ENCODE results near the gene SLC8A2. TPM values are rescaled to one million over a fixed set of nuclear protein-coding genes. Genes with fewer than 3 reads are reported as not detected.
A peak's percentile ranks its signal among the peaks of the same experiment; 100 is the strongest.

The SLC8A2 gene
- total RNA-seq, 1 experiment from 2014 or later = 11.3 TPM

DNA sequence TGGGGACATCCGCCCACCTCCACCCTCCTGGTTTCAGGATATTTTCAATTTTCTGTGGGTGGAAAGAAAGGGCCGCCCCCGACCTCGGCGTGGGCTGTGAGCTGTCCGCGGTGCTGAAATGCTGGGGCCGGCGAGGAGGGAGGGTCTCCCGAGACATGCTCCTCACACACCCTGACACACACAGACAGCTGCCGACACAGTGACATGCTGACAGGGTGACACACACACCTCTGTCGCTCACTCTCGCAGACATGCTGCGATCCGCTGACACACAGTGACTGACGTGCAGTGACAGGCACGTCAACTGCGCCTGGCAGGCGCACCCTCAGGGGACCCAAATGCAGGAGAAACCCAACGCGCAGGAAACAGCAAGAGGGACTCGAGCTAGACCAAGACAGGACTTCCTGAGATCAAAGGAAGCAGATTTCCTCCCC lies 27.3 kb downstream of the SLC8A2 start:
- no peak overlapping the region for H2BK12ac ChIP-seq (ENCODE audit: insufficient read length, low read depth, low read length)
- H2AFZ ChIP-seq (ENCODE audit: low read length) = no peak overlapping the region
- no peaks in the 10 kb centered on the region; the same call in 1 of the 2 replicates for H3K27me3 ChIP-seq (ENCODE audit: insufficient read depth, low read length)
- H3K79me2 ChIP-seq (ENCODE audit: insufficient read depth, low read length) = no peaks in the 10 kb centered on the region
- H3K9me3 Mint-ChIP-seq = no peaks in the 10 kb centered on the region; a peak in 3 of 5 replicates
- H3K27me3 Mint-ChIP-seq (ENCODE audit: low read depth) = peaks cover 60% of the 10 kb centered on the region
- H3K23me2 ChIP-seq (ENCODE audit: insufficient read length, low read depth, low read length, poor library complexity, severe bottlenecking) = peaks cover 13% of the 10 kb centered on the region
- H2BK20ac ChIP-seq (ENCODE audit: low read depth, low read length, poor library complexity, severe bottlenecking) = no peak overlapping the region
- H3K4me1 ChIP-seq (ENCODE audit: insufficient read depth, low read length) = peaks cover 10% of the 10 kb centered on the region; the same call in 1 of the 2 replicates
- TF ChIP-seq, protein P1, sequence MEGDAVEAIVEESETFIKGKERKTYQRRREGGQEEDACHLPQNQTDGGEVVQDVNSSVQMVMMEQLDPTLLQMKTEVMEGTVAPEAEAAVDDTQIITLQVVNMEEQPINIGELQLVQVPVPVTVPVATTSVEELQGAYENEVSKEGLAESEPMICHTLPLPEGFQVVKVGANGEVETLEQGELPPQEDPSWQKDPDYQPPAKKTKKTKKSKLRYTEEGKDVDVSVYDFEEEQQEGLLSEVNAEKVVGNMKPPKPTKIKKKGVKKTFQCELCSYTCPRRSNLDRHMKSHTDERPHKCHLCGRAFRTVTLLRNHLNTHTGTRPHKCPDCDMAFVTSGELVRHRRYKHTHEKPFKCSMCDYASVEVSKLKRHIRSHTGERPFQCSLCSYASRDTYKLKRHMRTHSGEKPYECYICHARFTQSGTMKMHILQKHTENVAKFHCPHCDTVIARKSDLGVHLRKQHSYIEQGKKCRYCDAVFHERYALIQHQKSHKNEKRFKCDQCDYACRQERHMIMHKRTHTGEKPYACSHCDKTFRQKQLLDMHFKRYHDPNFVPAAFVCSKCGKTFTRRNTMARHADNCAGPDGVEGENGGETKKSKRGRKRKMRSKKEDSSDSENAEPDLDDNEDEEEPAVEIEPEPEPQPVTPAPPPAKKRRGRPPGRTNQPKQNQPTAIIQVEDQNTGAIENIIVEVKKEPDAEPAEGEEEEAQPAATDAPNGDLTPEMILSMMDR (conservative IDR thresholded peaks at IDR 0.05) = no peak
- H3K79me1 ChIP-seq (ENCODE audit: insufficient read depth, low read depth, low read length, poor library complexity, severe bottlenecking) = no peaks in the 10 kb centered on the region
- no peak overlapping the region; a peak in 1 of 7 replicates for H3K27ac Mint-ChIP-seq
- H4K91ac ChIP-seq (ENCODE audit: insufficient read length, low read depth, low read length) = no peak overlapping the region
- H3K4ac ChIP-seq (ENCODE audit: low read depth, low read length) = no peak overlapping the region
- WGBS (ENCODE audit: extremely low coverage, insufficient read length, low lambda C conversion rate) = no CpG with 5 or more reads among the region's 22 CpGs
- no peak overlapping the region for H4K5ac ChIP-seq (ENCODE audit: insufficient read length, low read depth, low read length)
- H3T11ph ChIP-seq (ENCODE audit: low read length) = no peak overlapping the region
- peaks cover 34 to 41% of the 10 kb centered on the region in 2 experiments for H3K4me1 Mint-ChIP-seq
- H4K8ac ChIP-seq (replicated peaks; ENCODE audit: insufficient read length, low read depth, low read length) = no peak overlapping the region
- no peaks in the 10 kb centered on the region; a peak in 1 of 7 replicates for H3K36me3 Mint-ChIP-seq (ENCODE audit: insufficient read depth in 1 of 3, low read depth in 3 of 3)
- H3K4me2 ChIP-seq (ENCODE audit: insufficient read depth, insufficient read length, low read length) = no peak overlapping the region
- H3K14ac ChIP-seq (ENCODE audit: insufficient read depth, low read length) = no peak overlapping the region
- no peak overlapping the region for H2BK120ac ChIP-seq (ENCODE audit: low read depth, low read length, poor library complexity, severe bottlenecking)
- no peak overlapping the region for H3K18ac ChIP-seq (ENCODE audit: insufficient read length, low read depth, low read length)
- H3K56ac ChIP-seq (ENCODE audit: insufficient read length, low read depth, low read length) = no peak overlapping the region
- no peak overlapping the region for H2BK15ac ChIP-seq (ENCODE audit: low read depth, low read length)
- DNase-seq = peak; percentile 64
- no peak overlapping the region for H3K9ac ChIP-seq (ENCODE audit: extremely low read depth, insufficient read length, low read length)
- H3K4me3 Mint-ChIP-seq = no peak overlapping the region; a peak in 2 of 5 replicates
- H3K23ac ChIP-seq (ENCODE audit: insufficient read length, low read depth, low read length) = no peak overlapping the region
- no peak overlapping the region for H2AK5ac ChIP-seq (ENCODE audit: insufficient read length, low read length)
- H4K20me1 ChIP-seq (ENCODE audit: control insufficient read depth, insufficient read depth, insufficient read length) = no peaks in the 10 kb centered on the region
- H2BK5ac ChIP-seq (ENCODE audit: insufficient read length, low read length) = no peak overlapping the region
- H3K9me3 ChIP-seq (ENCODE audit: control insufficient read depth, low read depth, low read length) = no peaks in the 10 kb centered on the region
- no peak overlapping the region for H3K27ac ChIP-seq (ENCODE audit: insufficient read length, low read depth, low read length)

Data from H9 (cell line).